Loucy (cell line): ENCODE measurements around the gene OSBPL8.
"Not testable (repeated sequence)": the region's sequence is repeated elsewhere in the genome, so short reads cannot be mapped to it uniquely, and the experiment has no call there.

Experiments
- CTCF ChIP-seq: fragments of 200-600 bp; sonication (generic); conservative IDR thresholded peaks from 2 replicates; pipeline ENCODE4 v1.5.1; 2014; ENCODE audit warnings: mild to moderate bottlenecking, antibody characterized with exemption, low read length
- EZH2phosphoT487 ChIP-seq: fragments of 200-600 bp; IDR thresholded peaks from 2 replicates; pipeline ENCODE4 v1.6.1; 2018; ENCODE audit warnings: antibody characterized with exemption, mild to moderate bottlenecking, moderate library complexity, borderline replicate concordance

GRCh38 chr12:76319595-76320319 lies 239.8 kb downstream of the OSBPL8 start:
- TF ChIP-seq CTCF, EZH2phosphoT487: not testable (repeated sequence)
